Activated CD8-positive, alpha-beta memory T cell treated with anti-CD3 and anti-CD28 coated beads, Interleukin-2, amount 50 U/mL, for 48 hours (primary cell): ENCODE data around the gene OR6N1.

ENCODE experiments used
- DNase-seq: peaks from one replicate; pipeline ENCODE4 v3.0.0-alpha.2; 2020

OR6N1 gene

GRCh38 chr1:158771950-158772866 is at the start of gene OR6N1:
OR6N1 (minus strand) TSS chr1:158772195; CDS start chr1:158766682, 5,513 bp downstream.
- DNase-seq, result no peak

GRCh38 chr1:158821723-158822122 is 49.7 kb upstream of the OR6N1 start:
- DNase-seq, result no peak

- DNase-seq, result no peak
Observed at GRCh38 chr1:158819461-158820443, 47.8 kb upstream of the OR6N1 start.

- DNase-seq, result no peak
Observed at GRCh38 chr1:158818975-158819431, 47.0 kb upstream of the OR6N1 start.

GRCh38 chr1:158818560-158818959 is 46.6 kb upstream of the OR6N1 start:
- DNase-seq, result no peak

- no peak for DNase-seq
Observed at GRCh38 chr1:158814970-158815369, 43.0 kb upstream of the OR6N1 start.

- DNase-seq, result no peak
Observed at GRCh38 chr1:158813164-158813563, 41.2 kb upstream of the OR6N1 start.

GRCh38 chr1:158812336-158812735 is 40.3 kb upstream of the OR6N1 start:
- no peak for DNase-seq

GRCh38 chr1:158810311-158810710 is 38.3 kb upstream of the OR6N1 start:
- no peak for DNase-seq

- DNase-seq, result no peak
Observed at GRCh38 chr1:158809862-158810261, 37.9 kb upstream of the OR6N1 start.

- no peak for DNase-seq
Observed at GRCh38 chr1:158809256-158809655, 37.3 kb upstream of the OR6N1 start.

GRCh38 chr1:158806916-158807536 is 35.0 kb upstream of the OR6N1 start:
- no peak for DNase-seq

GRCh38 chr1:158803678-158804077 is 31.7 kb upstream of the OR6N1 start:
- no peak for DNase-seq

GRCh38 chr1:158801396-158801795 is 29.4 kb upstream of the OR6N1 start:
- DNase-seq, result no peak

- DNase-seq, result no peak
Observed at GRCh38 chr1:158800526-158800925, 28.5 kb upstream of the OR6N1 start.

GRCh38 chr1:158799689-158800088 is 27.7 kb upstream of the OR6N1 start:
- DNase-seq, result no peak

- DNase-seq, result no peak
Observed at GRCh38 chr1:158798531-158798930, 26.5 kb upstream of the OR6N1 start.

- no peak for DNase-seq
Observed at GRCh38 chr1:158794247-158794646, 22.3 kb upstream of the OR6N1 start.

- no peak for DNase-seq
Observed at GRCh38 chr1:158793604-158794003, 21.6 kb upstream of the OR6N1 start.

- no peak for DNase-seq
Observed at GRCh38 chr1:158781104-158781503, 9.1 kb upstream of the OR6N1 start, which contains the start of gene OR6N2. OR6N2 (minus strand) TSS chr1:158781204; CDS start chr1:158777635, 3,569 bp downstream.

GRCh38 chr1:158754420-158754819 is 17.6 kb downstream of the OR6N1 start, which contains the start of gene OR6K6:
OR6K6 (plus strand) TSS chr1:158754720; CDS start chr1:158754888, 168 bp downstream.
- no peak for DNase-seq

GRCh38 chr1:158752155-158752712 is 19.8 kb downstream of the OR6N1 start:
- no peak for DNase-seq
